Measurements from ENCODE around the gene ZNF26.

Gene ZNF26

GRCh38 chr12:132986885-132987225 lies 688 bp downstream of the ZNF26 start:
- peak overlapping the region; percentile 85 for H3K27ac ChIP-seq (ENCODE audit: insufficient read depth, low read length, poor library complexity, severe bottlenecking)
- peaks cover 16% of the 10 kb centered on the region for H3K36me3 ChIP-seq (ENCODE audit: control insufficient read depth, insufficient read depth, low read length)
- DNase-seq, result no peak
- peaks cover 19% of the 10 kb centered on the region for H3K4me1 ChIP-seq (ENCODE audit: control insufficient read depth, insufficient read depth, low read length, poor library complexity, severe bottlenecking)
- peak overlapping the region; percentile 100 for H3K4me3 ChIP-seq (ENCODE audit: insufficient read depth, low read depth, low read length, poor library complexity, severe bottlenecking)
- H3K9me3 ChIP-seq (ENCODE audit: control insufficient read depth, low read length), result no peaks in the 10 kb centered on the region
- H3K27me3 ChIP-seq (replicated peaks; ENCODE audit: control insufficient read depth, insufficient read depth, low read length, poor library complexity, severe bottlenecking), result no peaks in the 10 kb centered on the region

- Histone ChIP-seq H3K4me3 (ENCODE audit: insufficient read depth, low read depth, low read length, poor library complexity, severe bottlenecking) (no peak overlapping the region), H3K27me3 (replicated peaks; ENCODE audit: control insufficient read depth, insufficient read depth, low read length, poor library complexity, severe bottlenecking) (no peaks in the 10 kb centered on the region), H3K36me3 (ENCODE audit: control insufficient read depth, insufficient read depth, low read length) (peaks cover 43% of the 10 kb centered on the region), H3K4me1 (ENCODE audit: control insufficient read depth, insufficient read depth, low read length, poor library complexity, severe bottlenecking) (no peaks in the 10 kb centered on the region), H3K27ac (ENCODE audit: insufficient read depth, low read length, poor library complexity, severe bottlenecking) (no peak overlapping the region), H3K9me3 (ENCODE audit: control insufficient read depth, low read length) (peaks cover 57% of the 10 kb centered on the region)
- no peak for DNase-seq
These were observed 12.6 kb downstream of the ZNF26 start for GRCh38 chr12:132998741-132999140.

- no peaks in the 10 kb centered on the region for H3K4me1 ChIP-seq (ENCODE audit: control insufficient read depth, insufficient read depth, low read length, poor library complexity, severe bottlenecking)
- no peak overlapping the region for H3K4me3 ChIP-seq (ENCODE audit: insufficient read depth, low read depth, low read length, poor library complexity, severe bottlenecking)
- H3K36me3 ChIP-seq (ENCODE audit: control insufficient read depth, insufficient read depth, low read length), result peaks cover 88% of the 10 kb centered on the region
- DNase-seq, result no peak
- peaks cover 78% of the 10 kb centered on the region for H3K9me3 ChIP-seq (ENCODE audit: control insufficient read depth, low read length)
- H3K27me3 ChIP-seq (replicated peaks; ENCODE audit: control insufficient read depth, insufficient read depth, low read length, poor library complexity, severe bottlenecking), result no peaks in the 10 kb centered on the region
- H3K27ac ChIP-seq (ENCODE audit: insufficient read depth, low read length, poor library complexity, severe bottlenecking), result no peak overlapping the region
These were observed 24.6 kb downstream of the ZNF26 start for GRCh38 chr12:133010657-133011297.

GRCh38 chr12:133023566-133023965 lies 37.4 kb downstream of the ZNF26 start:
- Histone ChIP-seq H3K9me3 (ENCODE audit: control insufficient read depth, low read length) (peaks cover 46% of the 10 kb centered on the region), H3K4me1 (ENCODE audit: control insufficient read depth, insufficient read depth, low read length, poor library complexity, severe bottlenecking) (no peaks in the 10 kb centered on the region)
- no peak for DNase-seq

GRCh38 chr12:133026996-133027395 lies 40.8 kb downstream of the ZNF26 start:
- H3K27me3 ChIP-seq (replicated peaks; ENCODE audit: control insufficient read depth, insufficient read depth, low read length, poor library complexity, severe bottlenecking), result no peaks in the 10 kb centered on the region
- no peaks in the 10 kb centered on the region for H3K4me1 ChIP-seq (ENCODE audit: control insufficient read depth, insufficient read depth, low read length, poor library complexity, severe bottlenecking)
- H3K36me3 ChIP-seq (ENCODE audit: control insufficient read depth, insufficient read depth, low read length), result no peaks in the 10 kb centered on the region
- peaks cover 52% of the 10 kb centered on the region for H3K9me3 ChIP-seq (ENCODE audit: control insufficient read depth, low read length)
- no peak for DNase-seq
- no peak overlapping the region for H3K4me3 ChIP-seq (ENCODE audit: insufficient read depth, low read depth, low read length, poor library complexity, severe bottlenecking)
- no peak overlapping the region for H3K27ac ChIP-seq (ENCODE audit: insufficient read depth, low read length, poor library complexity, severe bottlenecking)

More at GRCh38 chr12:133023566-133023965, 37.4 kb downstream of the ZNF26 start:
- Histone ChIP-seq H3K27me3 (replicated peaks; ENCODE audit: control insufficient read depth, insufficient read depth, low read length, poor library complexity, severe bottlenecking) (no peaks in the 10 kb centered on the region), H3K27ac (ENCODE audit: insufficient read depth, low read length, poor library complexity, severe bottlenecking) (no peak overlapping the region), H3K36me3 (ENCODE audit: control insufficient read depth, insufficient read depth, low read length) (no peaks in the 10 kb centered on the region), H3K4me3 (ENCODE audit: insufficient read depth, low read depth, low read length, poor library complexity, severe bottlenecking) (no peak overlapping the region)

GRCh38 chr12:133037207-133038005 lies 51.2 kb downstream of the ZNF26 start, which contains the start of gene ZNF84:
Gene ZNF84, plus strand, starts transcription at chr12:133037509. Its CDS starts 3,959 bp downstream, at chr12:133041468.
- Histone ChIP-seq H3K36me3 (ENCODE audit: control insufficient read depth, insufficient read depth, low read length) (peaks cover 29% of the 10 kb centered on the region), H3K27ac (ENCODE audit: insufficient read depth, low read length, poor library complexity, severe bottlenecking) (peak within 1 kb of the TSS; percentile 82), H3K27me3 (replicated peaks; ENCODE audit: control insufficient read depth, insufficient read depth, low read length, poor library complexity, severe bottlenecking) (no peaks in the 10 kb centered on the region), H3K4me1 (ENCODE audit: control insufficient read depth, insufficient read depth, low read length, poor library complexity, severe bottlenecking) (peaks cover 11% of the 10 kb centered on the region), H3K9me3 (ENCODE audit: control insufficient read depth, low read length) (peaks cover 30% of the 10 kb centered on the region), H3K4me3 (ENCODE audit: insufficient read depth, low read depth, low read length, poor library complexity, severe bottlenecking) (peak within 1 kb of the TSS; percentile 69)
- DNase-seq, result peak; percentile 94 to 98 (median 97)

GRCh38 chr12:133038118-133038709 lies 52.0 kb downstream of the ZNF26 start:
- H3K9me3 ChIP-seq (ENCODE audit: control insufficient read depth, low read length), result peaks cover 38% of the 10 kb centered on the region
- peak overlapping the region; percentile 82 for H3K27ac ChIP-seq (ENCODE audit: insufficient read depth, low read length, poor library complexity, severe bottlenecking)
- no peak for DNase-seq

GRCh38 chr12:133046698-133047097 lies 60.5 kb downstream of the ZNF26 start:
- H3K9me3 ChIP-seq (ENCODE audit: control insufficient read depth, low read length), result peaks cover 78% of the 10 kb centered on the region
- H3K27ac ChIP-seq (ENCODE audit: insufficient read depth, low read length, poor library complexity, severe bottlenecking), result no peak overlapping the region
- no peak for DNase-seq
- peaks cover 89% of the 10 kb centered on the region for H3K36me3 ChIP-seq (ENCODE audit: control insufficient read depth, insufficient read depth, low read length)
- no peak overlapping the region for H3K4me3 ChIP-seq (ENCODE audit: insufficient read depth, low read depth, low read length, poor library complexity, severe bottlenecking)
- no peaks in the 10 kb centered on the region for H3K27me3 ChIP-seq (replicated peaks; ENCODE audit: control insufficient read depth, insufficient read depth, low read length, poor library complexity, severe bottlenecking)
- H3K4me1 ChIP-seq (ENCODE audit: control insufficient read depth, insufficient read depth, low read length, poor library complexity, severe bottlenecking), result no peaks in the 10 kb centered on the region

More at GRCh38 chr12:133038118-133038709, 52.0 kb downstream of the ZNF26 start:
- H3K4me3 ChIP-seq (ENCODE audit: insufficient read depth, low read depth, low read length, poor library complexity, severe bottlenecking), result peak overlapping the region; percentile 69
- peaks cover 11% of the 10 kb centered on the region for H3K4me1 ChIP-seq (ENCODE audit: control insufficient read depth, insufficient read depth, low read length, poor library complexity, severe bottlenecking)
- no peaks in the 10 kb centered on the region for H3K27me3 ChIP-seq (replicated peaks; ENCODE audit: control insufficient read depth, insufficient read depth, low read length, poor library complexity, severe bottlenecking)
- H3K36me3 ChIP-seq (ENCODE audit: control insufficient read depth, insufficient read depth, low read length), result peaks cover 37% of the 10 kb centered on the region

- DNase-seq, result no peak
- Histone ChIP-seq H3K4me3 (ENCODE audit: insufficient read depth, low read depth, low read length, poor library complexity, severe bottlenecking) (peak overlapping the region; percentile 20), H3K27me3 (replicated peaks; ENCODE audit: control insufficient read depth, insufficient read depth, low read length, poor library complexity, severe bottlenecking) (no peaks in the 10 kb centered on the region), H3K36me3 (ENCODE audit: control insufficient read depth, insufficient read depth, low read length) (peaks cover 37% of the 10 kb centered on the region), H3K4me1 (ENCODE audit: control insufficient read depth, insufficient read depth, low read length, poor library complexity, severe bottlenecking) (no peaks in the 10 kb centered on the region), H3K27ac (ENCODE audit: insufficient read depth, low read length, poor library complexity, severe bottlenecking) (no peak overlapping the region), H3K9me3 (ENCODE audit: control insufficient read depth, low read length) (peaks cover 79% of the 10 kb centered on the region)
These were observed 71.3 kb downstream of the ZNF26 start for GRCh38 chr12:133057446-133057845.
